GM12892 (cell line): ENCODE results near the gene PHF21A.

ENCODE experiments used
- POLR2A ChIP-seq: IDR thresholded peaks from 2 replicates; pipeline ENCODE4 v1.6.1; 2011; ENCODE audit warnings: low read depth, low read length, control low read depth
- POLR2AphosphoS5 ChIP-seq: IDR thresholded peaks from 2 replicates; pipeline ENCODE4 v1.6.1; 2011; ENCODE audit warnings: low read depth, low read length, control low read depth
- TAF1 ChIP-seq: IDR thresholded peaks from 2 replicates; pipeline ENCODE4 v1.6.1; 2011; ENCODE audit warnings: low read depth, mild to moderate bottlenecking, control low read depth, low read length, borderline replicate concordance

GRCh38 chr11:46026606-46027293, 94.5 kb downstream of the PHF21A start:
- no peak for TF ChIP-seq POLR2A
- TF ChIP-seq TAF1: no peak
- no peak for TF ChIP-seq POLR2AphosphoS5
